ENCODE measurements around the gene ALG3. TPM values are rescaled to one million over a fixed set of nuclear protein-coding genes. Genes with fewer than 3 reads are reported as not detected.

ALG3 gene
- total RNA-seq, 1 donor from 2014 or later = 33.3 TPM

- TF ChIP-seq CTCF (IDR thresholded peaks at IDR 0.05) = no peak
Measured at GRCh38 chr3:184255291-184256039, 6.7 kb upstream of the ALG3 start.

GRCh38 chr3:184250167-184250828 is 1.5 kb upstream of the ALG3 start:
- Mint-ChIP-seq H3K9me3 (ENCODE audit: low read depth) (no peaks in the 10 kb centered on the region), H3K27ac (ENCODE audit: unreplicated experiment) (peak overlapping the region; percentile 96), H3K27me3 (ENCODE audit: low read depth) (no peaks in the 10 kb centered on the region), H3K36me3 (ENCODE audit: low read depth) (peaks cover 2% of the 10 kb centered on the region), H3K4me1 (ENCODE audit: low read depth) (peaks cover 6% of the 10 kb centered on the region), H3K4me3 (ENCODE audit: unreplicated experiment) (peak overlapping the region; percentile 82)
- peak; percentile 88 for DNase-seq (ENCODE audit: low spot score)
- TF ChIP-seq CTCF (IDR thresholded peaks at IDR 0.05) = peak; percentile 89

More at GRCh38 chr3:184255291-184256039, 6.7 kb upstream of the ALG3 start:
- peaks cover 9% of the 10 kb centered on the region for H3K36me3 Mint-ChIP-seq (ENCODE audit: low read depth)
- H3K9me3 Mint-ChIP-seq (ENCODE audit: low read depth) = no peaks in the 10 kb centered on the region
- H3K27ac Mint-ChIP-seq (ENCODE audit: unreplicated experiment) = no peak overlapping the region
- peak; percentile 26 for DNase-seq (ENCODE audit: low spot score)
- peaks cover 3% of the 10 kb centered on the region for H3K27me3 Mint-ChIP-seq (ENCODE audit: low read depth)
- peaks cover 7% of the 10 kb centered on the region for H3K4me1 Mint-ChIP-seq (ENCODE audit: low read depth)
- H3K4me3 Mint-ChIP-seq (ENCODE audit: unreplicated experiment) = no peak overlapping the region

- peaks cover 7% of the 10 kb centered on the region for H3K36me3 Mint-ChIP-seq (ENCODE audit: low read depth)
- no peaks in the 10 kb centered on the region for H3K27me3 Mint-ChIP-seq (ENCODE audit: low read depth)
- no peak for TF ChIP-seq CTCF (IDR thresholded peaks at IDR 0.05)
- H3K27ac Mint-ChIP-seq (ENCODE audit: unreplicated experiment) = peak within 1 kb of the TSS; percentile 96
- peak; percentile 98 for DNase-seq (ENCODE audit: low spot score)
- peaks cover 6% of the 10 kb centered on the region for H3K4me1 Mint-ChIP-seq (ENCODE audit: low read depth)
- no peaks in the 10 kb centered on the region for H3K9me3 Mint-ChIP-seq (ENCODE audit: low read depth)
- H3K4me3 Mint-ChIP-seq (ENCODE audit: unreplicated experiment) = peak within 1 kb of the TSS; percentile 82
Measured at GRCh38 chr3:184249412-184250166, 827 bp upstream of the ALG3 start, which contains the start of gene EEF1AKMT4. Gene EEF1AKMT4, plus strand, starts transcription at chr3:184249672. Its CDS starts 23 bp downstream, at chr3:184249695.

- Mint-ChIP-seq H3K4me3 (ENCODE audit: unreplicated experiment) (no peak overlapping the region), H3K36me3 (ENCODE audit: low read depth) (peaks cover 16% of the 10 kb centered on the region), H3K9me3 (ENCODE audit: low read depth) (no peaks in the 10 kb centered on the region), H3K27ac (ENCODE audit: unreplicated experiment) (no peak overlapping the region), H3K4me1 (ENCODE audit: low read depth) (no peaks in the 10 kb centered on the region), H3K27me3 (ENCODE audit: low read depth) (no peaks in the 10 kb centered on the region)
- no peak for TF ChIP-seq CTCF (IDR thresholded peaks at IDR 0.05)
- DNase-seq (ENCODE audit: low spot score) = no peak
Measured at GRCh38 chr3:184242297-184242685, 6.5 kb downstream of the ALG3 start.
